Umbilical cord (tissue), 2 donors: ENCODE measurements around the gene MTRF1L. TPM values are rescaled to one million over a fixed set of nuclear protein-coding genes. Genes with fewer than 3 reads are reported as not detected.

ENCODE experiments used
- DNase-seq: peaks from one replicate; pipeline ENCODE4 v3.0.0-alpha.2; 2015; ENCODE audit warnings: low spot score
- total RNA-seq: library from RNA; depleted of rRNA; stranded (reverse); fragments of >200 nt; gene quantifications from one replicate; pipeline ENCODE4 v1.2.3, GENCODE V29; 2014; ENCODE audit warnings: low replicate concordance; ENCODE audit not compliant: insufficient read depth

Gene MTRF1L, protein sequence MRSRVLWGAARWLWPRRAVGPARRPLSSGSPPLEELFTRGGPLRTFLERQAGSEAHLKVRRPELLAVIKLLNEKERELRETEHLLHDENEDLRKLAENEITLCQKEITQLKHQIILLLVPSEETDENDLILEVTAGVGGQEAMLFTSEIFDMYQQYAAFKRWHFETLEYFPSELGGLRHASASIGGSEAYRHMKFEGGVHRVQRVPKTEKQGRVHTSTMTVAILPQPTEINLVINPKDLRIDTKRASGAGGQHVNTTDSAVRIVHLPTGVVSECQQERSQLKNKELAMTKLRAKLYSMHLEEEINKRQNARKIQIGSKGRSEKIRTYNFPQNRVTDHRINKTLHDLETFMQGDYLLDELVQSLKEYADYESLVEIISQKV
- total RNA-seq: 23.1 TPM

DNA sequence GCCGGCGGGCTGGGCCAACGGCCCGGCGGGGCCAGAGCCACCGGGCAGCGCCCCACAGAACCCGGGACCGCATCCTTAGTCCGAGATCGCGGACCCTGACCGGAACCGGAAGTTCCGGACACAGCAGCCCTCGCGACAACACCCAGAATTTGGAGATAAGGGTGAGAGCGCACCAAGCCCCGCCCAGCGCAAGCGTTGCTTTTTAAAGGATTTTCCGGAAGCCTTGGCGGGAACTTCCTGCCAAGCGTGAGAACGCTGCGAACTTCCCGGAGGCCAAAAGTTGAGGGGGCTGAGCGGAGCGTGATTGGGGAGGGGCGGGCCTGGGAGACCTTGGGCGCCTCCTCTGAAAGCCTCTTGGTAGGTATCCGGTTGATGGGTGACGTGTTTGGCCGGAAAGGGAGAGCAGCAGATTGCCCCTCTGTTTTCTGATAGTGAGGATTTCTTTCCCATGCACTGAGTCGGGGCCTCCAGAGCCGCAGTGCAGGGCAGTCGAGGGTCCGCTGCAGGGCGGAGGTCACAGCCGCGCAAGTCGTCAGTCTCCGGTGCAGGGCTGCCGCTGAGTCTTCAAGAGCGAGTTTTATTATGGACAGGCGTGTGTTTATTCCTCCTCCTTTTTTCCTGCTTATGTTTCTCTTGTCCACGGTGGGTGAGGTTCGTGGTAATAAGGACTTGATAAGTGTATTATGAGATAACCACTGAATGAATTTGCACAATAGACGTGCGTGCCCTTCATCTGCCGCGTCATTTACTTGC is at the start of gene MTRF1L:
MTRF1L (minus strand) TSS at position 97 of the 753 bp plus-strand sequence; CDS start at position 73, 24 bp downstream.
- DNase-seq: peak; percentile 99

DNA sequence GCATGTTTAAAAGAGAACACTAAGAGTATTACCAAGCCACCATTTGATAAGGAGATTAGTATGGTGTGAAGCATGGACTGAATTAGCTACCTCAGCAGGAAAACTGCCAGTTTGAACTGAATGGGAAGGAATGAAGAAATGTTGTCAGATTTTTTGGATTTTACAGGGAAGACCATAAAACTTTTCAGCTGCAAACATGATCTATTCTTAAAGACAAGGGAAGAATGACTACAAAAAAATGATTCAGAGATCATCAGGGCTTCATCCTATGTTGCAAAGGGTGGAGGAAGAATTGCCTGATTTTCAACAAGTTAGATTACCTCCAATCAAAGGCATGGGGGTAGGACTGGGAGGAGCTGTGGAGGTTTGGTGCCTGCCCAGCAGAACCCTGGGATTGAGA is 49.3 kb upstream of the MTRF1L start:
- no peak for DNase-seq

DNA sequence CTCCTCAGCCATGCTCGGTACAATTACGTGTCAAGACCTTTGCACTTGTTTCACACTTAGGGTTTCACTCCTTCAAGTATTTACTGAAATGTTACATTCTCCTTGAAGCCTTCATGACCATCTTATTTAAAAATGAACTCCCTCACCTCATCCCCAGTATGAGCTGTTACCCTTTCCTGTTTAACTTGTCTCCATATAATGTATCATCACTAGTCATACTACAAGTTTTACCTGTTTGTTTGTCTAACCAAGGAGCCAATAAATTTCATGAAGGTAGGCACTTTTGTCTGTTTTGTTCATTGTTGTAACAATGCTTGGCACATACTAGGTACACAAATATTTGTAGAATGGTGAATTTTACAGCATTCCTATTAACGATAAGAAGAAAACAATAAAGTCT is 46.1 kb upstream of the MTRF1L start:
- DNase-seq: no peak

DNA sequence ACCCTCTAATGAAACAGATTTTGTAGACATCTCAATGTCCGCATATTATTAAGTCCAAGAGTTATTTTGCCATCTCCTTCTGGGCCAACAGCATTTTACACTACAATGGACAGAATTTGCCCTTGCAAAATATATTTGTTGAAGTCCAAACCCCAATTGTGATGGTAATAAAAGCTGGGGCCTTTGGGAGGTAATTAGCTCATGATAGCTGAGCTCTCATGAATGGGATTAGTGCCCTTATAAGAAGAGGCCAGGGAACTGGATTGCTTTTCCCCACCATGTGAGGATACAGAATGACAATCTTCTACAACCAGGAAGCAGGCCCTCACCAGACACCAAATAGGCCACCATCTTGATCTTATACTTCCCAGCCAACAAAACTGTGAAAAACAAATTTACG is 44.9 kb upstream of the MTRF1L start:
- no peak for DNase-seq

DNA sequence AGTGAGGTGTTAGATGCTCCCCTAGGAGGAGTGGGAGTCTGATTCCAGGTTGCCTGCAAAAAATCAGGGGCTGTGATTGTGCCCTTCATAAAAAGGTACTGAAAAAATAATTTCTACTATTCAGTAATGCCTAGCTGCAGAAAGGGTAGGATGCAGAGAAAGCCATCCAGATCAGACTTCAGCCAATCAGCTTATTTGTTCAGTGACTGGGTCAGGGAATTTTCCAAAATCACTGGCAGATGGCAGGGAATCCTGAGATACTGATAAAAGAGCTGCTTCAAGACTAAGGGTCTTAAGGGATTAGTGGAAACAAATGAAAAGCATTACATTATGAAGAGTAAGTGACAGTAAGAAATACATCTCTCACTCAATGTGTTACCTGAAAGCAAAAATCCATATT is 42.8 kb upstream of the MTRF1L start:
- no peak for DNase-seq

DNA sequence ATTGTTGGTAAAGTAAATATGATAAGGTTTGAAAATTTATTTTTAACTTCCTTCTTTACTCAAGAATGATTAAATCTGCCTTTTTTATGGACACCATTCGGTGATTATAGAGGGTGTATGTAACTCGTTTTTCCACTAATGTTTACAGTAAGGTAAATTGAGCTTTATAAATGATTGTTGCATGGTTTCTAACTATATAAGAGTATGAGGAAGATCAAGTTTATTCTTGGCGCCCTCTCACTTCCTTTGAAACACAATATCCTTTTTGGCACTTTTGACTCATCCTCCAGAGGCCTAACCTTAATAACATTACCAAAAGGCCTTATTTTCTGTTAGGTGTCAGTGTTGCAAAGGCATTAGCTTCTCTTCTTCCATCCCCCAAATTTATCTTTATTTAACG is 41.8 kb upstream of the MTRF1L start:
- DNase-seq: no peak

DNA sequence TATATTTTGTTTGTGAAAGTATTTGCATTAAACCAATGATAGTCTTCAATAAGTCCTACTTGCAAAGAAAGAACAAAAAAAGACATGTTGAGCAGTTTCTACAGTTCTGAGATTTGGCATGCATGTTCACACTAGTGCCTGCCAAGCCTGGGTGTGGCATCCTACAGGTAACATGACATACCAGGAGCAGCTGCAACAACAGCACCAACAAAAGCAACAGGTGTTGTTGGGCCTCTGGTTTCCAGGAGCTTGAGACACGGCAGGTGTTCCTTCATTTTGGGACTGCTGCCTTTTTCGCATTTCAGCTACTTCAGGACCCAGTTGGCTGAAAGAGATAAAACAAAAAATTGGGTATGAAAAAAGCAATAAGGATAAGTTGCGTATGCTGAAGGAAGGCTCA is 41.2 kb upstream of the MTRF1L start:
- no peak for DNase-seq

DNA sequence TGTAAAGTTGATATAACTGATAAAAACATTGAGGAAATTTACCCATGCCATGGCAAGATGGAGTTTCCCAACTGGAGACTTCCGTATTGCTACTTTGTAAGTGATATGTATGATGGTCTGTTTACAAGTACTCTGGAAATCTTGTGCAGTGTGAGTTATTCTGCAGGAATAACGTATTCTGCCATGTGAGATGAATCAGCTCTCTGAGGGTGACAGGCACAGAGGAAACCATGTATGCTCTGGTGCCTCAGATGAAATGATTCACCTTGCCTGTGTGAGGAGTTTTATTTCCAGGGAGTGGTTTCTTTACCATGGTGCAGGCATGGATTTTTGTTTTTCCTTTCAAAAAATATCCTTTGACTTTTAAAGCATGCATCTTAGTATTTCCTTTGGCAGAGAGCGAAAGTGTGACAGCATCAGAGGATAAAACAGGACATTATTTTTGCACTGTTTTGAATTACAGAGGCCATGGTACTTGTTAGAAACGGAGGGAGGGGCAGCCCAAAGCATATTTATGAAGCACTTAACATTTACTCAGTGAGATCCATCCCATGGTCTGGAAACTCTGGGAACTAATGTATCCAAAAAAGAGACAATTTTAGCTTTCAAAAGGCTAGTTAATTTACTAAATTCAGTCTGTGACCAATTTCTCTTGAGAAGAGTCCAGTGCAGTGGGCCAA is 36.0 kb upstream of the MTRF1L start:
- DNase-seq: no peak

DNA sequence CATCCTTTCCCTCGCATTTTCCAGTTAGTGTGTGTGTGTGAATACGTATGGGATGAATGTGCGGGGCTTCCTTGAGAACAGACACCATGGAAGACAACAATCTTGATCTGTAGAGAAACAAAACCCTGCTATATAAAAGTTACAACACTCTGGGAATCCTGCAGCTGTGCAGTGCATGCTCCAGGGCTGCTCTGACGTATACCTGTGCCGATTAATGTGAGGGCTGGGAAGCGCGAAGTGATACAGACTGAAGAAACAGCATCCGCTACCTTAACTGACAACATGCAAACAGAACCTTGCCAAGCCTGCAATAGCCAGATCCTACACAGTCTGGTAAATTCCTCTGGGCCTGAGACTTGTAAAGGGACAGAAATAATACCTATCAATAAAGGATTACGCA is 31.6 kb upstream of the MTRF1L start:
- no peak for DNase-seq

DNA sequence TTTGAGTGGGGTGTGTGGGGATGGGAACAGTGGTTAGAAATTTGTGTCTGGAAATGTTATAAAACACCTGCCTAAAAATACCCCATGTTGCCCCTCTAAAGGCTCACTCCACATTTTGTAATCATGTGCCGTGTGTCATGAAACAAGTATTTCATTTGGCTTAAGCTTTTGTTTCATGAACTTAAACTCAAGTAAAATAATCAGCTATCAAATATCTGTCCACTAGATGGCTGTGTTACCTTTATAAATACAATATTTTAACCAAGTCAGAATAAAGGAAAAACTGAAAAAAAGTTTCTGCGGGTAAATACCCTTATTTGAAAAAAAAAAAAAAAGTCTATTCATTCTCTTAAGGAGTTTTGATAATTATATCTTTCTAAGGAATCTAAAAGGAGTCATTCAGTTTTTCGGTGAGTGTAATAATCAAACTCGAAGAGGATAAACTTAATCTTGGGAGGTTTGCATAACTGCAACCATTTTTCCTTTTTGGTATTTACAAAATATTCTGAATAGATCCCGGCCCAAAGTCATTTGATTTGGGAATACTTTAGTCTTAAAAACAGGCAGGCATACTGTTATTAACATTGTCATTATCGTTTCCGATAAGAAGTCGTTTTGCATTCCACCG is 29.9 kb upstream of the MTRF1L start:
- peak; percentile 44 for DNase-seq

DNA sequence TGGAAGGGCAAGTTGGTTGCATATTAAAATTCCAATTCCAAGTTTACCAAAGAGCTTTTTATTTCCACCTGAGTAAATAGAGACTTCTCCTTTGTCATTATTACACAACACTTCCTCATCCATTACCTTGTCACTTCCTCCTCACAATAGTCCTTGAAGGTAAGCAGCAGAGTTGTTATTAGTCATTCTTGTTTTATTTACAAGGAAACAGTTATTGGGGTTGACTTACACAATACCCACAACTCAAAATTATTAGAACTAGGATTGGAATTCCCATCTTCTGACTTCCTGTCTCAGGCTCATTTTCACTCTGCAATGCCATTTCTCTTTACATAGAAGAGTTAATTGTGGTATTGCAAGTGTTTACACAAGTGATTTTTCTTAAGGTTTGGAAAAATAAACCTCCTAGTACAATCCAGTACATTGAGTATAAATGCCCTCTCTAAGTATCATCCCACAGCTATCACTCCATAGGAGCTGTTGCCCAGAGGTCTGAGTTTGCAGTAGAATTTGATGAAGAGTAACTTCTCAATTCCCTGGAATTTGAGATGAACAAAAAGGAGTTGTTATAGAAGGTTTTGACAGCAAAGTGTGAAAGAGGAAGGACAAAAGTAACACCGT is 28.9 kb upstream of the MTRF1L start:
- no peak for DNase-seq

DNA sequence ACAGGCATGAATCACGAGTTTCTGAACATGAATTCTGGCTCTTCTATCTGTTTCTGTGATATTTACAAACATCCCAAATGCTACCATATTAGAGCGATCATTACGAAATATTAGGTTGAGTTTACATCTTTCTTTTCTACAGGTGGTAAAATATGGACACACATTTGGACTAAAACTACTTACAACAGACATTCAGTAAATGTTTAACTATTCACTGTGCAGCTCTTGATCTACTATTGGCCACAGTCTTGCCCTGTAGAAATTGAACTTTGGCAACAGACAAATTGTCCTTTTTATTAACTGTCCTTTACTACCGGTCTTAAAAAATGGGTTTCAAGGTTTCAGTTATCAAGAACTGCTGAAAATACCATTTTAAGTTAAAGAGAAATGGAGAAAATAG is 26.5 kb upstream of the MTRF1L start:
- DNase-seq: no peak

DNA sequence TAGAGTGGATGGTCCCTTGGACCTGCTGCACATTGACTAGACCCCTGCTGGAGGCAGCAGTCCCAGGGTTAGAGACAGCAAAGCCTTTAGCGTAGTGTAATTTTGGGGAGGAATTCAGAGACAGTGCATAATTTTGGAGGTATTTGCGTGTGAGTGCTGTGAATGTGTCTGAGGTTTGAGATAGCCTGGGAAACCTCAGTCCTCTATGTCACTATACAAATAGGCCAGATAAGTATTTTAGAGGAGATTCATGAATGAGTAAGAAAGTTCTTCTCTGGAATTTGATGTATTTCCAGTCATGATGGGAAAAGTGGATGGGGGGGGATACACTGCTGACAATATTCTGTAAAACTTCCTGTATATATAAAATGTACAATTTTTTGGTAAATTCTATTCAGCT is 25.8 kb upstream of the MTRF1L start:
- DNase-seq: no peak

DNA sequence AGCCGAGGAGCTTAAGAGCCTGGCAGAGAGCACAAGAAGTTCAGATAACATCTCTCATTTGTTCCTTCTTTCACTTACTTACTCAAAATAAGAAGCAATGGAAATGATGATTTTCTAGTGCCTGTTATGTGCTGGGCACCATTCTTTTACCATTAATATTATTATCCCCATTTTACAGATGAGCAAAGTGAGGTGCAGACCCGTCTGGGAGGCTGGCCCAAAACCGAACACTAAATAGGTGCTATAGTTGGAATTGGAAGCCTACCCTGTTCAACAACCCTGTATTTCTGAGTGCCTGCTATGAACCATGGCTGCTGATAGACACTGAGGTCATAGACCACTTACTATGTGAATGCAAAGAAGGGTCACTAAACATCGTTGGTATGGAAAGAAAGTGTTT is 25.0 kb upstream of the MTRF1L start:
- DNase-seq: no peak

DNA sequence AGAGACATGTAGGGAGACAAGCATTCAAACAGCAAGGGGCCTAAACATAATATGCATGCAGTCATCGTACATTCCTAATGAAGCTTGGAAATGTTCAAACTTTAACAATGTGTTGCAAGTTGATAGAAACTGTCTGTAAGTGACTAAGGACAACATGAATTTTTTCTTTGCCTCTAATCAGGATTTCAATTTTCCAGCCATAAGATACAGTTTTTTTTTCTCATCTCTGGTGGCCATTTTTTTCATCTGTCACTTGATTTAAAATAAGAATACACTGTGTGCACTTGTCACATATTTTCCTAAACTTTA is 22.2 kb upstream of the MTRF1L start:
- DNase-seq: no peak

DNA sequence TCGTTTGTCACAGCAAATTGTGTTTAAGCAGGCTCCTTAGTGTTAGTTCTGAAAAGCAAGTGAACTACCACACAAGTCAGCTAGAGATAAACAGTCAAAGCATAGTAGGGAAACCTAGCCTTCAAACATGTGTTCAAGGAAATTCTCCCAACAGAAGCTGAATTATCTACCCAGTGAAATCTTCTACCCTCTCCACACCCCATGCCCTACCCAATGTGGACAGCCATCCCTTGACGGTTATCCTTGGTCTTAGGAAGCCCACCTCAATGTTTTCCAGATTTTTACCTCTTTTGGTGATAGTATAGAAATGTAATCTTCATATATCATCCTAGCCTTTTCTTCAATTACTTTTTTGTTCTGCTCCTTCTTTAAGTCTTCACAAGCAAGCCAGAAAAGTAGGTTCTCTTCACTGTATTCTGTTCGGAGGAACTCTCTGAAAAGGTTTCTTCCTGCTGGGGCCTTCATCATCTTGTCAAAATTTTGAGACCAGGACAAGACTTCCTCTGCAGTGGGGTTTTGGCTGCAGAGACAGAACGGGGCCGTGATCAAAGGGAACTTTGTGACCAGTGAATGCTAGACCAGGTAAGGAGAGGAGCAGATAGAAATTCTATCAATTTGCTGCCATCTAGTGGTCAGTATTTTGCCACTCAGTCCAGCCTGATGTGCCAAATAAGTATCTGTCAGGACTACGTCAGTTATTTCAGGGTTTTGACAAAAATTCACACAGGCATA is 21.6 kb upstream of the MTRF1L start:
- peak; percentile 61 for DNase-seq

DNA sequence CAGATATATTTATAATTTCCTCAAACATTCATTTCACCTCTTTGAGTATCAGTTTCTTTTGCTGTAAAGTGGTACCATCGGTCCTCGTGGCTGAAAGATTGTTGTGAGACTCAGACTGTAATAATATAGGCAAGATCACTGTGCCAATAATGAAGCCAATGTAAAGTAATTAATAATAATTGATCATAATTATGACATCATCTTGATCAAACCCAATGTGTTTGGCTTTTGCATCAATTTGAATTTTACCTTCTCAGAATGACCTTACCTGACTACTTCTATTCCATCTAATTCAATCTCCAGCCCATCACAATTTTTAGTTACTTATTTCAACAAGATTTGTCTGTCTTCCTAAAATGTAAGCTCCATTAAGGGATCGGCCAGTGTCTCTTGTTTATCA is 15.8 kb upstream of the MTRF1L start:
- no peak for DNase-seq

DNA sequence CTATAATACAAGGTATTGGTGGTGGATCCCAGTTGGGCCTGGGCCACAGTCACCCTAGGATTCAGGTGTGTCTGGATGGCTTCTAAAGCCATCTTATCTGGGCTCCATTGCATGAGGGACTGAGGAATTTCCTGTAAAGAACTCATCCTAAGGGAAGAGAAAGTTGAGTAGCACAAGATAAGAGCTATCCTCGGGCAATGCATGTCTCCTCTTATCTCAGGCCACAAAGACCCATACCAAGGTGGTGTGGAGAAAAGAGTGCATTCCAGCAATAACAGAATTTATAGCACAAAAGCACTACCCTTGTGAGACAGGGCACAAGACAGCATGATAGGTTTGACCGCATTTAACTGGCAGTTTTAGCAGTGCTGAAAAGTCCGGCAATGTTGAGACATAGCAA is 14.3 kb upstream of the MTRF1L start:
- DNase-seq: no peak

DNA sequence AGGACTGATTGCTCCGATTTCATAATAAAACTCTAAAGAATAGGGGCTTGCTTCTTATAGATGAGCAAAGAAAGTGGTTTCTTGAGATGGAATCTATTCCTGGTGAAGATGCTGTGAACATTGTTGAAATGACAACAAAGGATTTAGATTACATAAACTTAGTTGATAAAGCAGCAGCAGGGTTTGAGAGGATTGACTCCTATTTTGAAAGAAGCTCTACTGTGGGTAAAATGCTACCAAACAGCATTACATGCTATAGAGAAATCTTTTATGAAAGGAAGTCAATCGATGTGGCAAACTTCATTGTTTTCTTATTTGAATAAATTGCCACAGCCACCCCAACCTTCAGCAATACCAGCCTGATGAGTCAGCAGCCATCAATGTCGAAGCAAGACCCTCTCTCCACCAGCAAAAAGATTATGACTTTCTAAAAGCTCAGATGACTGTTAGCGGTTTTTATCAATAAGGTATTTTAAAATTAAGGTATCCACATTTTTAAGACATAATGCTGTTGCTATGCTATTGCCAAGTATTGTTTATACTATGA is 12.7 kb upstream of the MTRF1L start:
- no peak for DNase-seq

DNA sequence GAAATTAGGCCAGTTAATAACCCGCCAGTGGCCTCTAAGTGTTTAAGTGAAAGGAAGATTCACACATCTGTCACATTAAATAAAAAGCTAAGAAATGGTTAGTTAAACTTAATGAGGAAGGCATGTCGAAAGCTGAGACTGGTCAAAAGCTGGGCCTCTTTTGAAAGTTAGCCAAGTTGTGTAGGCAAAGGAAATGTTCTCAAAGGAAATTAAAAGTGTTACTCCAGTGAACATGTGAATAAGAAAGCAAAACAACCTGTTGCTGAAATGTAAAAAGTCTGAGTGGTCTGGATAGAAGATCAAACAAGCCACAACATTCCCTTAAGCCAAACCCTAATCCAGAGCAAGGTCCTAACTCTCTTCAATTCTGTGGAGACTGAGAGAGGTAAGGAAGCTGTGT is 10.9 kb upstream of the MTRF1L start:
- no peak for DNase-seq

DNA sequence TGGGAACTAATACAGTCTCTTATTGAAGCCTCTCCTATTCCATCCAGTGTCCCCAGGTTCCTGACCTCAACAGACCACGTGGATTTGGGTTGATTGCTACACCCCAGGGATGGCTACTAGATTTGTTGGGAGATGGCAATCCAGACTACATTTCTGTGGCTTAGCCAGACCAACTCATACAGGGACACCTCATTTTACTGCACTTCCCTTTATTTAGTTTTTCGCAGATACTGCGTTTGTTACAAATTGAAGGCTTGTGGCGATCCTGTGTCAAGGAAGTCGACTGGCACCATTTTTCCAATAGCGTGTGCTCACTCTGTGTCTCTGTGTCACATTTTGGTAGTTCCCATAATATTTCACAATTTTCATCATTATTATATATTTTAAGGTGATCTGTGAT is 10.3 kb upstream of the MTRF1L start:
- no peak for DNase-seq
